ENCODE data around the gene PLA2G2C. TPM values are rescaled to one million over a fixed set of nuclear protein-coding genes. Genes with fewer than 3 reads are reported as not detected.

The PLA2G2C gene
- total RNA-seq: not detected in 2 replicates

GRCh38 chr1:20185834-20186782, at the start of gene PLA2G2C, which contains the start of gene UBXN10:
Gene PLA2G2C, minus strand, starts transcription at chr1:20186518. Its CDS starts 9,155 bp downstream, at chr1:20177363.
Gene UBXN10, plus strand, starts transcription at chr1:20186096. Its CDS starts 4,466 bp downstream, at chr1:20190562.

GRCh38 chr1:20138961-20139550, 47.3 kb downstream of the PLA2G2C start, which contains the start of gene PLA2G2F:
Gene PLA2G2F, plus strand, starts transcription at chr1:20139323. Its CDS starts 105 bp downstream, at chr1:20139428.

GRCh38 chr1:20119347-20119746, 67.0 kb downstream of the PLA2G2C start, which contains the start of gene PLA2G2D:
Gene PLA2G2D, minus strand, starts transcription at chr1:20119536. Its CDS starts 38 bp downstream, at chr1:20119498.

Other genes with a start within 250 kb of the PLA2G2C start
- gene PLA2G2A, start 206.9 kb downstream of the PLA2G2C start, total RNA-seq: not detected in 2 replicates
- gene PLA2G5, start 116.3 kb downstream of the PLA2G2C start, total RNA-seq: 0.56 TPM in 1 of 2 replicates, not detected in the other
- not detected in 2 replicates for gene PLA2G2D, start 67.0 kb downstream of the PLA2G2C start, total RNA-seq
- gene PLA2G2F, start 47.2 kb downstream of the PLA2G2C start, total RNA-seq: not detected in 2 replicates
- under 0.01 and 0.28 TPM in 2 replicates for gene UBXN10, start 422 bp downstream of the PLA2G2C start, total RNA-seq
- not detected in 2 replicates for gene VWA5B1, start 104.4 kb upstream of the PLA2G2C start, total RNA-seq

Measured in regular cardiac myocyte (primary cell).